ENCODE data around the gene BCL6B.

Gene BCL6B

DNA sequence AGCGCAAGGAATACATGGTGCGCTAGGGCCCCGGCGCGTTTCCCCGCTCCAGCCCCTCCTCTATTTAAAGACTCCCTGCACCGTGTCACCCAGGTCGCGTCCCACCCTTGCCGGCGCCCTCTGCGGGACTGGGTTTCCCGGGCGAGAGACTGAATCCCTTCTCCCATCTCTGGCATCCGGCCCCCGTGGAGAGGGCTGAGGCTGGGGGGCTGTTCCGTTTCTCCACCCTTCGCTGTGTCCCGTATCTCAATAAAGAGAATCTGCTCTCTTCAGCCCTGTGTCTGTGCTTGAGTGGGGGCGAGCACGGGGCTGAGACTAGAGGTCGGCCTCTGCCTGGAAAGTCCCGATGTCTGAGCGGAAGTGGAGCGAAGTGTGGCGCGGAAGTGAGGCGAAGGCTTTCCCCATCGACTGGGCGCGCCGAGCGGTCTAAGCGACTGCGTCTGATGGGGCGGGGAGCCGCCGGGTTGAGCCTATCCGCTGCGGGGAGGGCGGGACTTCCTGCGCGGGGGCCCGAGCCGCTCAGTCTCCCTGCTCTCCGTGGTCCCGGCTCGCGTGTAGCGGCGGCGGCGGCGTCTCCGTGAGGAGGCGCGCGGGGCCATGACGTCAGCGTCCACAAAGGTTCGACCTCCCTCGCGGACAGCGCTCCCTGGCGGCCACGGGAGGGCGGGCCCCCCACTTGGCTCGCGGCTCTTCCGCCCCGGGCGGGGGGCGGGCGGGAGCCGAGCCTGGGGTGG lies 8.4 kb upstream of the BCL6B start:
- Histone ChIP-seq H3K27me3 (ENCODE audit: control insufficient read depth in 1 of 2, insufficient read depth in 2 of 2, low read length in 2 of 2) (no peaks in the 10 kb centered on the region), H3K27ac (ENCODE audit: low read depth, low read length) (peak overlapping the region; percentile 99), H3K4me3 (ENCODE audit: low read depth in 1 of 2, low read length in 2 of 2) (peak overlapping the region; percentile 95 to 100), H3K4me1 (ENCODE audit: insufficient read depth, low read length) (peaks cover 61% of the 10 kb centered on the region), H3K9me3 (ENCODE audit: low read length) (no peaks in the 10 kb centered on the region), H3K36me3 (ENCODE audit: insufficient read depth, low read length) (peaks cover 19% of the 10 kb centered on the region), H3K9ac (ENCODE audit: low read length) (peak overlapping the region; percentile 98)

DNA sequence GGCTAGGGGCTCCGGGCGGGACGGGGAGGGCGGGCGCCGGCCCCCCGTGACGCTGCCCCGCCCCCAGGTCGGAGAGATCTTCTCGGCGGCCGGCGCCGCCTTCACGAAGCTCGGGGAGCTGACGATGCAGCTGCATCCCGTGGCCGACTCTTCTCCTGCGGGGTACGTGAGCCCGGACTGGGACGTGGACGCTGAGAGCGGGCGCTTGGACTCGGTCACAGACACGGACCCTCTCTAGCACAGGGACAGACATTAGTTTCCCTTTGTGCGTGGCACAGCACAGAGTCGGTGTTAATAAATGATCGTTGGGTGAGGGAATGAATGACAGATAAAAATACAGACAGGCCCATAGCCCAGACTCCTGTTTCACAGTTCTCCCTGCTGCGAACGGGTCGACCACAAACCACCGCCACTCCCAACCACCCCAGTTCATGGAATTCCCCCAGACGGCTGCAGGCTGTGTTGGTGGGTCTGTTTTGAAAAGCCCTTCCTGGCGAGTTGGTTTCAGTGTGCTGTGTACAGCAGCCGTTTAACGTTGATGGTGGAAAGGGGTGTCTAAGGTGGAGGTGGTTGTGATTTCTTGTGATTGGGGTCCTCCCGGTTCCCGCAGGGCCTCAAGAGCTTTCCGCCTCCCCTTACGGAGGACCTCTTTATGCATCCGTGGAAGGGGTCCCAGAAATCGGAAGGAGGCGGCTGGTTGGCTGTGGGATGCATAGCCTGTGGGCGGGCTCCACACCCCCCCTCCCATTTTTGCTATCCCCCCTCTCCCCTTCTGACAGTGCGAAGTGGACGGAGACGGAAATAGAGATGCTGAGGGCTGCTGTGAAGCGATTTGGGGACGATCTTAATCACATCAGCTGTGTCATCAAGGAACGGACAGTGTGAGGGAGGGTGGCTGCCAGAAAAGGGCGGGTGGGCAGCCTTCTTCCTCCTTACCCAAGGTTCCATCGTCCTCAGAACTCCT lies 7.6 kb upstream of the BCL6B start:
- peaks cover 11% of the 10 kb centered on the region for H3K36me3 ChIP-seq (ENCODE audit: insufficient read depth, low read length)
- peak overlapping the region; percentile 99 for H3K27ac ChIP-seq (ENCODE audit: low read depth, low read length)
- no peaks in the 10 kb centered on the region for H3K27me3 ChIP-seq (ENCODE audit: control insufficient read depth in 1 of 2, insufficient read depth in 2 of 2, low read length in 2 of 2)
- H3K9ac ChIP-seq (ENCODE audit: low read length), result peak overlapping the region; percentile 87
- peaks cover 53% of the 10 kb centered on the region for H3K4me1 ChIP-seq (ENCODE audit: insufficient read depth, low read length)
- H3K4me3 ChIP-seq (ENCODE audit: low read depth in 1 of 2, low read length in 2 of 2), result peak overlapping the region; percentile 49 to 79
- no peaks in the 10 kb centered on the region for H3K9me3 ChIP-seq (ENCODE audit: low read length)

DNA sequence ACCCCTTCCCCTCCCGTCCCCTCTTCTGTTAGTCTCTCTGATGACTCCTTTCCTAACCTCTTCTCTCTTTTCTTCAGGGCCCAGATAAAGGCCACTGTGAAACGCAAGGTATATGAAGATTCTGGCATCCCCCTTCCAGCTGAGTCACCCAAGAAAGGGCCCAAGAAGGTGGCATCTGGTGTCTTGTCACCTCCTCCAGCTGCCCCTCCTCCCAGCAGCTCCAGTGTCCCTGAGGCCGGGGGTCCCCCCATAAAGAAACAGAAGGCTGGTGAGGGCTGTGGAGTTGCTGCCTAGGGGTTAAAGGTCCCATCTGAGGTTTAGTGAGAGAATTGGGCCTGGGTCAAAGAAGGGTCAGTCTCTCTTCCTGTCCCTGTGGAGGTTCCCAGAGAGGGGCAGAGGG lies 6.4 kb upstream of the BCL6B start:
- Histone ChIP-seq H3K4me3 (ENCODE audit: low read depth in 1 of 2, low read length in 2 of 2) (no peak overlapping the region), H3K27me3 (ENCODE audit: control insufficient read depth in 1 of 2, insufficient read depth in 2 of 2, low read length in 2 of 2) (peaks cover 0 to 2% of the 10 kb centered on the region in 2 donors), H3K36me3 (ENCODE audit: insufficient read depth, low read length) (peaks cover 10% of the 10 kb centered on the region), H3K9ac (ENCODE audit: low read length) (no peak overlapping the region), H3K4me1 (ENCODE audit: insufficient read depth, low read length) (peaks cover 44% of the 10 kb centered on the region), H3K9me3 (ENCODE audit: low read length) (no peaks in the 10 kb centered on the region), H3K27ac (ENCODE audit: low read depth, low read length) (peak overlapping the region; percentile 10)

DNA sequence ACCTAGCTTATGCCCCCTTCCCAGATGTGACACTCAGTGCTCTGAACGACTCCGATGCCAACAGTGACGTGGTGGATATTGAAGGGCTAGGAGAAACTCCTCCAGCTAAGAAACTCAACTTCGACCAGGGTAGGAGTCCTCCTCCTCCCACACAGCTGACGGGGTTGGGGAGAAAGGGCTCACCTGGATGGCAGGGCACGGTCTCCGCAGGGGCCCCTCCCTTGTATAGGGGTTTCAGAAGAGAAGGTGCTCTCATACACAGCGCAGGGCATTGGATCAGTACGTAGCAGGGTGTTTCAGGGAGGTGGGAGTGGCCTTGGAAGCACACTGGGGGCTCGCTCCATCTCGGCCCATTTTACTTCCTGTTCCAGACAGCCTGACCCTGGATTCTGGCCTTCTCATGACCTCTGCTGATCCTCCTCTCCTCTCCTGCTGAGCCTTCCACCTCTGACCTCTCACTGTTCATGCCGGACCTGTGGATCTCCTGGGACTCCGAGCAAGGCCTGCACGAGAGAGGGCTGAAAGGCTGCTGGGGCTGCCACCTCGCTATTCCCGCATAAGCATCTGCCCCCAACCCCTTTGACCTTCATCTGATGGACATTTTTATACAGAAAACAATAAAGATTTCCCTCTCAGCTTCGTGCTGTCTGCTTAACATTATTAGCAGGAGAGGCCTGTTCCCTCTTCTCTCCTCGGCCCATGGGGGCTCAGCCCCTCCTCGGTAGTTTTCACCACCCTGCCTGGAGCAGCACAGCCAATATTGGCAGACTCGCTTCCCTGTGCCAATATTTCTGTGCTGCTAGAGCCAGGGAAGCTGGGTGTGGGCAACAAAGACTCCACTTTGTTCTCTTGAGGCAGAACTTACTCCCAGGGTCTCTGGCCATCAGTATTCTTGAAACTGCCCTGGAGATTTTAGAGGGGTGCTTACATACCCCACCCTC lies 5.7 kb upstream of the BCL6B start:
- Histone ChIP-seq H3K27ac (ENCODE audit: low read depth, low read length) (peak overlapping the region; percentile 90), H3K9me3 (ENCODE audit: low read length) (no peaks in the 10 kb centered on the region), H3K36me3 (ENCODE audit: insufficient read depth, low read length) (peaks cover 10% of the 10 kb centered on the region), H3K9ac (ENCODE audit: low read length) (peak overlapping the region; percentile 98), H3K27me3 (ENCODE audit: control insufficient read depth in 1 of 2, insufficient read depth in 2 of 2, low read length in 2 of 2) (peaks cover under 1 to 9% of the 10 kb centered on the region in 2 donors), H3K4me3 (ENCODE audit: low read depth in 1 of 2, low read length in 2 of 2) (peak overlapping the region in 1 of 2 donors; percentile 95), H3K4me1 (ENCODE audit: insufficient read depth, low read length) (peaks cover 44% of the 10 kb centered on the region)

DNA sequence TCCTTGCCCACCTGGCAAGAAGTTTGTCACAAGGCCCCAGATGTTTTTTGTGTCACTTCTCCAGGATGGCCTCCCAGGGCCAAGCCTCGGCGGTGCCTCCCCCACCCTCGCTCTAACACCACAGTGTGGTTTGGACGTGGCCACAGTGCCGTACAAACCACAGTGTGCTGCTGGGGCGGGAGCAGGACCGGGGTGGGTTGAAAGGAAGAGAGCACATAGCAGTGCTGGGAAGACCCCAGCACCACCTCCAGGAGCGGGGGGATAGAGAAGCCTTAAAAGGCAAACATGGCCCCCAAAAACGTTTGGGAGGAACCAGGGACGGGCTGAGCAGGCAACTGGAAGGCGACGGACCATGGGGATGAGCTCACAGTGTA lies 5.0 kb upstream of the BCL6B start:
- H3K4me1 ChIP-seq (ENCODE audit: insufficient read depth, low read length), result peaks cover 44% of the 10 kb centered on the region
- peaks cover 6 to 16% of the 10 kb centered on the region in 2 donors for H3K27me3 ChIP-seq (ENCODE audit: control insufficient read depth in 1 of 2, insufficient read depth in 2 of 2, low read length in 2 of 2)
- peak overlapping the region; percentile 98 for H3K9ac ChIP-seq (ENCODE audit: low read length)
- peaks cover 10% of the 10 kb centered on the region for H3K36me3 ChIP-seq (ENCODE audit: insufficient read depth, low read length)
- peak overlapping the region; percentile 90 for H3K27ac ChIP-seq (ENCODE audit: low read depth, low read length)
- peak overlapping the region; percentile 90 to 95 for H3K4me3 ChIP-seq (ENCODE audit: low read depth in 1 of 2, low read length in 2 of 2)
- H3K9me3 ChIP-seq (ENCODE audit: low read length), result no peaks in the 10 kb centered on the region

DNA sequence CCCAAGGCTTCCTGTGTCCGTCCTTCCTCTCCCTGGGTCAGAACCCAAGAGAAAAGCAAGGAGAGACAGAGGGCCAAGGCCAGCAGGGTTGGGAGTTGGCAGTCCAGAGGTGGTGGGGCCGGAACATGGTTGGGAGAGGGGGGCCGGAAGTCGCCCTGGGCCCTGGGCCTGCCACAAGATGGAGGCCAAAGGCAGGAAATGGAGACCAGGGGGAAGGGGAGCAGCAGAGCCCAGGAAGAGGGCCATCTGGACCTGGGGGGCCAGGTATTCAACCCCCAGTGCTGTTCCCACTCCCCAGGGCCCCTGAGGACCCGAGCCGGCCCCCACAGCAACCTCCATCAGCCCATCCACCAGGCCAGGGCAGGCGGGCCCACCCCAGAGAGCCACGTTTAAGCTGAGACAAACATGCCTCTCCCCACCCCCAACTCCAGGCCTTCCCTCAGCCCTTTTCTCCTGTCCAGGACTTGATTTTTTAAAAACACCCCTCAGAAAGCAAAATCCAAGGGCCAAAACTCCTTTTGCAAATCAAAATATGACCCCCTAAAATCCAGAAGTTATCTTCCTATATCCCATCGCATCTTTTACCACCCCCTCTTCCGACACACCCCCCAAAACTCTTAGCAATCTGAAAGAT lies 4.4 kb upstream of the BCL6B start:
- H3K4me3 ChIP-seq (ENCODE audit: low read depth in 1 of 2, low read length in 2 of 2), result peak overlapping the region; percentile 90 to 95
- peaks cover 41% of the 10 kb centered on the region for H3K4me1 ChIP-seq (ENCODE audit: insufficient read depth, low read length)
- H3K9ac ChIP-seq (ENCODE audit: low read length), result peak overlapping the region; percentile 98

DNA sequence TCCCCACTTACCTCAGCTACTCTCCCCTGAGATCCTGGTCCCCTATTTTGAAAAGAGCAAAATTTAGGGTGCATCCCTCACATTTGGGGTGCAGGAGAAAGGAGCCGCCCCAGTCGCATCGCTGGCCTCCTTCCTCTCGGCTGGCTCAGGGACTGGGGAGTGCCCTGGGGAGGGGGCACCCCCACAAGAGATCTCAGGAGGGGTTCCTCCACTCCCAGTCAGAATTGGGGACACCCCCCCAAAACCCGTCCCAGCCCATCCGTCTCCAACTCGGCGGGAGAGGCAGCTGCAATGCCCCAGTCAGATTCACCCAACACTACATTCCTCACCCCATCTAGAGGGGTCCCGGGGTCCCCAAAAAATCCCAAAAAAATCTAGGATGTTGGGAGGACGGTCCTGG lies 3.5 kb upstream of the BCL6B start:
- Histone ChIP-seq H3K27me3 (ENCODE audit: control insufficient read depth in 1 of 2, insufficient read depth in 2 of 2, low read length in 2 of 2) (peaks cover 10 to 29% of the 10 kb centered on the region in 2 donors), H3K9me3 (ENCODE audit: low read length) (no peaks in the 10 kb centered on the region), H3K4me3 (ENCODE audit: low read depth in 1 of 2, low read length in 2 of 2) (peak overlapping the region; percentile 90 to 95), H3K4me1 (ENCODE audit: insufficient read depth, low read length) (peaks cover 35% of the 10 kb centered on the region), H3K36me3 (ENCODE audit: insufficient read depth, low read length) (peaks cover 10% of the 10 kb centered on the region), H3K9ac (ENCODE audit: low read length) (peak overlapping the region; percentile 98), H3K27ac (ENCODE audit: low read depth, low read length) (peak overlapping the region; percentile 90)

More for the DNA sequence above, 4.4 kb upstream of the BCL6B start:
- Histone ChIP-seq H3K27ac (ENCODE audit: low read depth, low read length) (peak overlapping the region; percentile 90), H3K36me3 (ENCODE audit: insufficient read depth, low read length) (peaks cover 10% of the 10 kb centered on the region), H3K9me3 (ENCODE audit: low read length) (no peaks in the 10 kb centered on the region), H3K27me3 (ENCODE audit: control insufficient read depth in 1 of 2, insufficient read depth in 2 of 2, low read length in 2 of 2) (peaks cover 10 to 22% of the 10 kb centered on the region in 2 donors)

DNA sequence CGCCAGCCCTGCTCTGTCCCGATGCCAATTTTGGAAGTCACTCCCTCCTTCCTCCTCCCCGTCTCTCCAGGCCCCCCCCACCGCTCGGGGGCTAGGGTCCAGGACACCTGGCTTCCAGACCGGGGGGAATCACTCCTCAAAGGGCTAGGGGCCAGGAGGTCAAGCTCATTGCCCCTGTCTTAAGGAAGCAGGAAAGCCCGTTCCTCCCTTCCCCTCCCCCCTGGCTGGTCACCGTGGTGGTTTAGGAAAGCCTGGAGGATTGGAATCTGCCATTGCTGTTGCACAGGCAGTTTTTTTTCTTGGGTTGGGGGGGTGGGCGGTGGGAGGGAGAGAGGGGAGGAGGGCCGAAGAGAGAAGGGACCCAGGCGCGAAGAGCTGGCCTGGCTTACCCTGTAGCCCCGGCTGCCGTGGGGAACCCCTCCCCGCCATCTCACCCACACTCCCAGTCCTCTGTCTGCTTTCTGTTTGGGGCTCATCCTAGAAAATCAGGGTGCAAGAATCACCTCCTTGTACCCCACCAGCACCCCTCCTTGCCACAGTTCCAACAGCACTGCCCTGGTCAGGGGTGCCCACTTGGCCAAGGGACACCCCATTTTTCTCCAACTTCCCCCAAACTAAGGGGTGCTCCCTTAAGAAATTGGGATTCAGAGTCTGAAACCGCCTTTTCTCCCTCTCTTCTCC lies 2.9 kb upstream of the BCL6B start:
- Histone ChIP-seq H3K9me3 (ENCODE audit: low read length) (no peaks in the 10 kb centered on the region), H3K36me3 (ENCODE audit: insufficient read depth, low read length) (peaks cover 10% of the 10 kb centered on the region), H3K27me3 (ENCODE audit: control insufficient read depth in 1 of 2, insufficient read depth in 2 of 2, low read length in 2 of 2) (peaks cover 10 to 31% of the 10 kb centered on the region in 2 donors), H3K4me1 (ENCODE audit: insufficient read depth, low read length) (peaks cover 35% of the 10 kb centered on the region), H3K4me3 (ENCODE audit: low read depth in 1 of 2, low read length in 2 of 2) (peak overlapping the region; percentile 90 to 95), H3K27ac (ENCODE audit: low read depth, low read length) (peak overlapping the region; percentile 90), H3K9ac (ENCODE audit: low read length) (peak overlapping the region; percentile 98)

DNA sequence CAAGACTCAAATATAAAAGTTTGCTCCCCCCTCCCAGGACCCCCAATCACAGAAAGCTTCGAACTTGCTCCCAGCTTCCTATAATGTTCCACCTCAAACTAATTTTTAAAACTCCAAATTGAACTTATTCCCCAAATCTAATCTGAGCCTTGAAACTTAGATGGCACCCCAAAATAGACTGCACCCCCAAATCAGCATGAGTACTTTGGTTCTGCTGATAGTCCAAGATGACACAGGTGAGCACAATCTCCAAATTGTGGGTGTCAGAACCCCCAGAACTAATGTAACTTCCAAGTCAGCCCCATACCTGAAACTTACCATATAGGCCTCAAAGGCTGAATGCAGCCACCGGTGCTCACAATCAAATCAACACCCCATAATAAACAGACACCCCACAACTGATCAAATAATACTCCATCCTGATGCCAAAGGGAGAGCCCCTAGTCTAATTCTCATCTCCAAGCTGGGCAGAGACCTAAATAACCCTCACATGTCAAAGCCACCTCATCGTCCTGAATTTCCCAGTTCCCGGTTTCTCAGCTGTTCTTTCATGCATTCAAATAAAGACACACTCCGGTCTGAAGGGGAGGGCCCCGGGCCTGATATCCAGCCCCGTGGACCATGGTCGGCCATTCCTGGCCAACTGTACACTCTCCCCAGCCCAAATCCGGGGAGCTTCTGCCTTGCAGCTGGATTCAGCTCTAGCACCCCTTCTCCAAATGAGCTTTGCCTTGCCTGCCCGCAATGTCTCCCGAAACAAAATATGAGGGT lies 1.8 kb upstream of the BCL6B start:
- peaks cover 25% of the 10 kb centered on the region for H3K4me1 ChIP-seq (ENCODE audit: insufficient read depth, low read length)

More for the DNA sequence above, 1.8 kb upstream of the BCL6B start:
- Histone ChIP-seq H3K9ac (ENCODE audit: low read length) (no peak overlapping the region), H3K36me3 (ENCODE audit: insufficient read depth, low read length) (peaks cover 10% of the 10 kb centered on the region), H3K27ac (ENCODE audit: low read depth, low read length) (no peak overlapping the region), H3K27me3 (ENCODE audit: control insufficient read depth in 1 of 2, insufficient read depth in 2 of 2, low read length in 2 of 2) (peaks cover 10 to 31% of the 10 kb centered on the region in 2 donors), H3K4me3 (ENCODE audit: low read depth in 1 of 2, low read length in 2 of 2) (peak overlapping the region in 1 of 2 donors; percentile 38), H3K9me3 (ENCODE audit: low read length) (no peaks in the 10 kb centered on the region)

All from muscle layer of colon (tissue), 2 donors.